GM21390 (cell line): ENCODE data around the gene SYCN.

Experiments used
- ATAC-seq: cut with Tn5 transposase; IDR thresholded peaks from one replicate; pipeline ENCODE4 v1.9.1; 2021; ENCODE audit not compliant: unreplicated experiment

Gene SYCN

GRCh38 chr19:39196320-39196719 is 7.7 kb downstream of the SYCN start:
- no peak for ATAC-seq

- ATAC-seq: no peak
These were observed 8.3 kb downstream of the SYCN start for GRCh38 chr19:39195755-39196154.

GRCh38 chr19:39194832-39195542 is 9.1 kb downstream of the SYCN start:
- ATAC-seq: no peak

- ATAC-seq: no peak
These were observed 10.3 kb downstream of the SYCN start for GRCh38 chr19:39193803-39194202.

GRCh38 chr19:39192846-39193245 is 11.2 kb downstream of the SYCN start:
- no peak for ATAC-seq

GRCh38 chr19:39190768-39191167 is 13.3 kb downstream of the SYCN start:
- no peak for ATAC-seq

GRCh38 chr19:39188960-39189359 is 15.1 kb downstream of the SYCN start:
- ATAC-seq: no peak

- no peak for ATAC-seq
These were observed 16.5 kb downstream of the SYCN start for GRCh38 chr19:39187552-39187943.

- no peak for ATAC-seq
These were observed 17.7 kb downstream of the SYCN start for GRCh38 chr19:39186391-39186790.

- no peak for ATAC-seq
These were observed 21.0 kb downstream of the SYCN start for GRCh38 chr19:39183104-39183503.

- no peak for ATAC-seq
These were observed 21.9 kb downstream of the SYCN start for GRCh38 chr19:39182174-39182505.

- no peak for ATAC-seq
These were observed 22.4 kb downstream of the SYCN start for GRCh38 chr19:39181500-39182173.

- ATAC-seq: no peak
These were observed 23.3 kb downstream of the SYCN start for GRCh38 chr19:39180749-39181148.

- no peak for ATAC-seq
These were observed 24.3 kb downstream of the SYCN start for GRCh38 chr19:39179754-39180153.

- no peak for ATAC-seq
These were observed 25.6 kb downstream of the SYCN start for GRCh38 chr19:39178296-39179006.

- no peak for ATAC-seq
These were observed 26.3 kb downstream of the SYCN start for GRCh38 chr19:39177736-39178135.

GRCh38 chr19:39177110-39177699 is 26.9 kb downstream of the SYCN start:
- ATAC-seq: no peak

- no peak for ATAC-seq
These were observed 28.5 kb downstream of the SYCN start for GRCh38 chr19:39175564-39175963.

- no peak for ATAC-seq
These were observed 29.2 kb downstream of the SYCN start for GRCh38 chr19:39174558-39175544.

- no peak for ATAC-seq
These were observed 29.9 kb downstream of the SYCN start for GRCh38 chr19:39174142-39174541.
